22Rv1 (cell line): ENCODE results near the gene SH3BP4.
"Not testable (repeated sequence)": the region's sequence is repeated elsewhere in the genome, so short reads cannot be mapped to it uniquely, and the experiment has no call there.

ENCODE experiments used
- H3K27ac ChIP-seq: fragments of 450-650 bp; 2 replicates; pipeline ENCODE4 v1.5.1; 2017
- CTCF ChIP-seq: fragments of 450-650 bp; IDR thresholded peaks from 2 replicates; pipeline ENCODE4 v1.5.1; 2017; ENCODE audit warnings: mild to moderate bottlenecking
- ZFX ChIP-seq: fragments of 450-650 bp; IDR thresholded peaks from 2 replicates; pipeline ENCODE4 v1.6.1; 2017; ENCODE audit warnings: antibody characterized with exemption, borderline replicate concordance

The SH3BP4 gene

GRCh38 chr2:235018838-235019237 lies 67.0 kb downstream of the SH3BP4 start:
- no peak for TF ChIP-seq CTCF
- no peak overlapping the region for H3K27ac ChIP-seq

- not testable (repeated sequence) for H3K27ac ChIP-seq
Measured at GRCh38 chr2:235020141-235020540, 68.3 kb downstream of the SH3BP4 start.

GRCh38 chr2:235021752-235022151 lies 69.9 kb downstream of the SH3BP4 start:
- TF ChIP-seq CTCF (no peak), ZFX (no peak)
- H3K27ac ChIP-seq = no peak overlapping the region

- TF ChIP-seq ZFX (no peak), CTCF (no peak)
- no peak overlapping the region for H3K27ac ChIP-seq
Measured at GRCh38 chr2:235024191-235024860, 72.5 kb downstream of the SH3BP4 start.

- no peak overlapping the region for H3K27ac ChIP-seq
- TF ChIP-seq CTCF = no peak
- TF ChIP-seq ZFX = no peak
Measured at GRCh38 chr2:235024931-235025773, 73.3 kb downstream of the SH3BP4 start.

GRCh38 chr2:235025800-235026536 lies 74.2 kb downstream of the SH3BP4 start:
- TF ChIP-seq CTCF (no peak), ZFX (no peak)
- H3K27ac ChIP-seq = no peak overlapping the region

- peak overlapping the region; percentile 46; the same call in 1 of the 2 replicates for H3K27ac ChIP-seq
- no peak for TF ChIP-seq ZFX
Measured at GRCh38 chr2:235026649-235027557, 75.1 kb downstream of the SH3BP4 start.
